Breast epithelium (tissue), 4 donors: Measurements from ENCODE around the gene PTPRN2. TPM values are rescaled to one million over a fixed set of nuclear protein-coding genes. Genes with fewer than 3 reads are reported as not detected.
A peak's percentile ranks its signal among the peaks of the same experiment; 100 is the strongest.

Experiments
- DNase-seq, 2 donors: peaks; one replicate each; pipeline ENCODE4 v3.0.0-alpha.2; 2019; ENCODE audit warnings: low spot score in 2 of 2
- H3K27ac ChIP-seq, 2 donors: fragments of 200-600 bp; sonication (generic) in 1 of 2; one replicate each; pipeline ENCODE4 v1.5.1; 2016 to 2019; ENCODE audit warnings: mild to moderate bottlenecking in 1 of 2
- H3K27me3 ChIP-seq, 2 donors: fragments of 200-600 bp; sonication (generic) in 1 of 2; one replicate each; pipeline versions ENCODE4 v1.5.1 to v1.6.0; 2017 to 2019; ENCODE audit warnings: control low read depth in 1 of 2, mild to moderate bottlenecking in 1 of 2
- H3K36me3 ChIP-seq: fragments of 200-600 bp; one replicate; pipeline ENCODE4 v1.5.1; 2019
- H3K4me1 ChIP-seq, 2 donors: fragments of 200-600 bp; sonication (generic); one replicate each; pipeline ENCODE4 v1.5.1; 2016 to 2019; ENCODE audit warnings: control low read depth in 1 of 2
- H3K4me3 ChIP-seq, 3 donors: fragments of 200-600 bp; sonication (generic); 1 replicate in 2 of 3; 2 replicates in 1 of 3; pipeline ENCODE4 v1.5.1; 2016 to 2019; ENCODE audit warnings: mild to moderate bottlenecking in 3 of 3, moderate library complexity in 2 of 3
- H3K9me3 ChIP-seq, 2 donors: fragments of 200-600 bp; sonication (generic) in 1 of 2; one replicate each; pipeline ENCODE4 v1.5.1; 2016 to 2019; ENCODE audit warnings: control low read depth in 1 of 2
- CTCF ChIP-seq, 3 donors: fragments of 450-650 bp; IDR thresholded peaks; one replicate each; pipeline ENCODE4 v1.5.1; 2016 to 2017; ENCODE audit warnings: antibody characterized with exemption in 3 of 3, mild to moderate bottlenecking in 3 of 3, moderate library complexity in 3 of 3
- POLR2A ChIP-seq: fragments of 450-650 bp; IDR thresholded peaks from one replicate; pipeline ENCODE4 v1.6.1; 2016; ENCODE audit warnings: antibody characterized with exemption, mild to moderate bottlenecking, moderate library complexity
- POLR2AphosphoS5 ChIP-seq, 3 donors: sonication (generic); formaldehyde crosslinking; IDR thresholded peaks; one replicate each; pipeline ENCODE4 v1.6.1; 2017; ENCODE audit warnings: antibody characterized with exemption in 3 of 3
- intact Hi-C: fragments of 100-400 bp; cut with DNase I; formaldehyde crosslinking; loops from one replicate; pipeline ENCODE4 v1.15.1; 2023; ENCODE audit warnings: low total_unique reads
- total RNA-seq, 3 donors: library from RNA; depleted of rRNA; stranded (reverse); fragments of >200 nt; gene quantifications; one replicate each; pipeline ENCODE4 v1.1.0, GENCODE V29; 2016

Gene PTPRN2
- total RNA-seq, 3 donors from 2014 or later, result 1.6 to 2.2 (median 2.2) TPM

DNA sequence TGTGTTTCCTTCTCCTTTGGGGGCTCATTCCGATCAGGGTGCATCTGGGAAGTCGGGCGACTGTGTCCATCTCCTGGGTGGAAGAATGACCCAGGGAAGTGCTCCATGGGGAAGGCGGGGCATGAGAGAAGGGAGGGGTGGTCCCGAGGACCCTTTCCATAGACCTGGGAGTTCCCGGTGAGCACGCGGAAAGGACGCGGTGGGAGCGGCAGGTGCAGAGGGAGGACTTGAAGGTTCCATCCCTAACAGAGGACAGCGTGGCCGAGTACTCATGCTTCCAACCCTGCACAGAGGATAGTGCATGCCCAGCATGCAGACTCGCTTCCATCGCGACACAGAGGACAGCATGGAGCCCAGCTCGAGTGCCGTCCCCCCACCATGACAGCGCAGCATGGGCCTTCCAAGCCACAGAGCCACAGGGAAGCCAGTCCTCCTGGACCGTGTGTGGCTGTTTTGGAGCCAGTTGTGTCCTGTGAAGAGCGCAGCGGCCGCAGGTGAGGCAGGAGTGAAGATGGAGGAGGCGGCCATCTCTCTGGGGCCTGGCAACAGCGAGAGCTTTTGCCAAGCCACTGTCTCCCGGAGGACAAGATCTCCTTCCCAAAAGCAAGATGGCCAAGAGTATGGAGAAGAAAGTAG, 969.4 kb downstream of the PTPRN2 start:
- TF ChIP-seq POLR2A (no peak), CTCF (IDR thresholded peaks at IDR 0.05) (no peak), POLR2AphosphoS5 (IDR thresholded peaks at IDR 0.05) (no peak)
- no peaks in the 10 kb centered on the region for H3K36me3 ChIP-seq
- peaks cover 0 to 21% of the 10 kb centered on the region in 2 donors for H3K27me3 ChIP-seq
- H3K4me3 ChIP-seq, result no peak overlapping the region
- no peaks in the 10 kb centered on the region for H3K9me3 ChIP-seq
- intact Hi-C loops, result no loop called here
- no peaks in the 10 kb centered on the region for H3K4me1 ChIP-seq
- no peak overlapping the region for H3K27ac ChIP-seq
- DNase-seq, result peak in 1 of 2 donors; percentile 28

DNA sequence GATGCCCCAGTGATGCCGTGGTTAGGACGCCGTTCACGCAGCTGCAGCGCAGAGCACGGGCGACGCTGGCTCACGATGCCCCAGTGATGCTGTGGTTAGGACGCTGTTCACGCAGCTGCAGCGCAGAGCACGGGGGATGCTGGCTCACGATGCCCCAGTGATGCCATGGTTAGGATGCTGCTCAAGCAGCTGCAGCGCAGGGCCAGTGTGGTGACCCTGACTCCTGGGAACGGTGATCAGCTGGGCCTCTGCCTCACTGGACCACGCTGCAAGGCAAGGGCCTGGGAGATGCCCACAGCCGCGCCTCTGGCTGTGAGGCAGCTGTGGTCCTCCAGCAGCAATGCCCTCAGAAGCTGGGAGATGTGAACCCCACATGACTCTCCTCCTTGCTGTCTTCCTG, 970.2 kb downstream of the PTPRN2 start:
- H3K27me3 ChIP-seq, result peaks cover 0 to 21% of the 10 kb centered on the region in 2 donors
- TF ChIP-seq POLR2AphosphoS5 (IDR thresholded peaks at IDR 0.05), result no peak
- no peak for TF ChIP-seq POLR2A
- no peak for TF ChIP-seq CTCF (IDR thresholded peaks at IDR 0.05)
- H3K9me3 ChIP-seq, result no peaks in the 10 kb centered on the region
- intact Hi-C loops, result no loop called here
- H3K4me3 ChIP-seq, result no peak overlapping the region
- no peak overlapping the region for H3K27ac ChIP-seq
- DNase-seq, result peak in 1 of 2 donors; percentile 15
- no peaks in the 10 kb centered on the region for H3K4me1 ChIP-seq
- H3K36me3 ChIP-seq, result no peaks in the 10 kb centered on the region

- no peaks in the 10 kb centered on the region for H3K9me3 ChIP-seq
- no peak overlapping the region for H3K4me3 ChIP-seq
- no peak overlapping the region for H3K27ac ChIP-seq
- H3K27me3 ChIP-seq, result peaks cover 0 to 25% of the 10 kb centered on the region in 2 donors
- no peaks in the 10 kb centered on the region for H3K36me3 ChIP-seq
- DNase-seq, result peak in 1 of 2 donors; percentile 36
- TF ChIP-seq POLR2AphosphoS5 (IDR thresholded peaks at IDR 0.05) (no peak), POLR2A (no peak), CTCF (IDR thresholded peaks at IDR 0.05) (no peak)
- intact Hi-C loops, result no loop called here
- H3K4me1 ChIP-seq, result no peaks in the 10 kb centered on the region
These were observed 970.7 kb downstream of the PTPRN2 start for GRCh38 chr7:157616931-157617330.

GRCh38 chr7:157616426-157616825, 971.2 kb downstream of the PTPRN2 start:
- no peaks in the 10 kb centered on the region for H3K4me1 ChIP-seq
- H3K9me3 ChIP-seq, result no peaks in the 10 kb centered on the region
- H3K27ac ChIP-seq, result peak overlapping the region in 1 of 2 donors; percentile 82
- no peaks in the 10 kb centered on the region for H3K36me3 ChIP-seq
- intact Hi-C loops, result no loop called here
- H3K4me3 ChIP-seq, result no peak overlapping the region
- peaks cover 0 to 26% of the 10 kb centered on the region in 2 donors for H3K27me3 ChIP-seq
- no peak for DNase-seq
- TF ChIP-seq CTCF (IDR thresholded peaks at IDR 0.05) (no peak), POLR2AphosphoS5 (IDR thresholded peaks at IDR 0.05) (no peak), POLR2A (no peak)

- intact Hi-C loops, result no loop called here
- peak in 1 of 2 donors; percentile 49 for DNase-seq
- Histone ChIP-seq H3K9me3 (no peaks in the 10 kb centered on the region), H3K27ac (peak overlapping the region in 1 of 2 donors; percentile 82), H3K27me3 (peaks cover 0 to 26% of the 10 kb centered on the region in 2 donors), H3K4me3 (no peak overlapping the region), H3K4me1 (no peaks in the 10 kb centered on the region), H3K36me3 (no peaks in the 10 kb centered on the region)
- TF ChIP-seq CTCF (IDR thresholded peaks at IDR 0.05) (no peak), POLR2A (no peak)
These were observed 971.8 kb downstream of the PTPRN2 start for GRCh38 chr7:157615852-157616251.
